Activated CD4-positive, alpha-beta T cell treated with anti-CD3 and anti-CD28 coated beads for 36 hours (primary cell): ENCODE data around the gene MAP3K8. TPM values are rescaled to one million over a fixed set of nuclear protein-coding genes. Genes with fewer than 3 reads are reported as not detected.

ENCODE experiments used
- ATAC-seq: fragments of 200-7000 bp; cut with Tn5 transposase; one replicate; pipeline ENCODE4 v1.10.0; 2021; ENCODE audit warnings: mild to moderate bottlenecking, moderate library complexity
- CTCF ChIA-PET: fragments of 350-600 bp; sonication (Branson Sonifier 250); formaldehyde crosslinking; loops from one replicate; lab custom pipeline; 2021; ENCODE audit warnings: antibody characterized with exemption; lab: Charles Lee
- POLR2A ChIA-PET: fragments of 350-600 bp; sonication (Branson Sonifier 250); formaldehyde crosslinking; loops from one replicate; lab custom pipeline; 2021; ENCODE audit warnings: antibody characterized with exemption, inconsistent platforms; lab: Charles Lee
- DNase-seq: peaks from one replicate; pipeline ENCODE4 v3.0.0-alpha.2; 2020
- H3K27ac Mint-ChIP-seq: one replicate; pipeline ENCODE4 v1.8.0; 2021; ENCODE audit warnings: mixed read lengths
- H3K27me3 Mint-ChIP-seq: one replicate; pipeline ENCODE4 v1.8.0; 2021; ENCODE audit warnings: mixed read lengths
- H3K36me3 Mint-ChIP-seq: one replicate; pipeline ENCODE4 v1.8.0; 2021; ENCODE audit warnings: low read depth, mixed read lengths
- H3K4me1 Mint-ChIP-seq: one replicate; pipeline ENCODE4 v1.8.0; 2021; ENCODE audit warnings: mixed read lengths
- H3K4me3 Mint-ChIP-seq: one replicate; pipeline ENCODE4 v1.8.0; 2021; ENCODE audit warnings: mild to moderate bottlenecking, moderate library complexity, mixed read lengths
- H3K9me3 Mint-ChIP-seq: one replicate; pipeline ENCODE4 v1.8.0; 2021; ENCODE audit warnings: low read depth, mixed read lengths
- intact Hi-C, 2 experiments: fragments of 100-400 bp; cut with DNase I in 1 of 2; cut with micrococcal nuclease in 1 of 2; formaldehyde crosslinking; loops; one replicate each; pipeline versions ENCODE4 v1.14.2 to v1.15.1; 2022 to 2024; cut with DNase I, micrococcal nuclease
- total RNA-seq, 2 experiments: library from RNA; stranded (reverse); gene quantifications; one replicate each; pipeline ENCODE4 v1.2.3, GENCODE V29; 2021

MAP3K8 gene
- total RNA-seq, 2 experiments from 2014 or later = 19.9 to 22.9 TPM

- DNase-seq (no peak), ATAC-seq (peak; percentile 44)
- H3K27ac Mint-ChIP-seq = no peak overlapping the region
- H3K4me3 Mint-ChIP-seq = no peak overlapping the region
- H3K4me1 Mint-ChIP-seq = peaks cover 16% of the 10 kb centered on the region
- intact Hi-C loops = no loop called here
- H3K27me3 Mint-ChIP-seq = peaks cover 10% of the 10 kb centered on the region
- POLR2A ChIA-PET = no interaction called here
- no peaks in the 10 kb centered on the region for H3K36me3 Mint-ChIP-seq
- no peaks in the 10 kb centered on the region for H3K9me3 Mint-ChIP-seq
- CTCF ChIA-PET = interaction anchor here (1.0 to 2.8 kb wide), 6 partner anchors 58 to 517 kb away, joined by 3 to 17 read pairs (median 3); no protein-coding TSS in a partner anchor
Observed at GRCh38 chr10:30398193-30398592, 35.8 kb upstream of the MAP3K8 start.

- CTCF ChIA-PET = interaction anchor here (1.2 to 2.8 kb wide), 2 partner anchors 192 to 516 kb away, joined by 3 to 17 read pairs; no protein-coding TSS in a partner anchor
- Mint-ChIP-seq H3K4me3 (no peak overlapping the region), H3K9me3 (no peaks in the 10 kb centered on the region), H3K27ac (no peak overlapping the region), H3K4me1 (peaks cover 16% of the 10 kb centered on the region), H3K27me3 (peaks cover 7% of the 10 kb centered on the region), H3K36me3 (no peaks in the 10 kb centered on the region)
- ATAC-seq (peak; percentile 49), DNase-seq (peak; percentile 29)
- POLR2A ChIA-PET = no interaction called here
- intact Hi-C loops = no loop called here
Observed at GRCh38 chr10:30398788-30399187, 35.2 kb upstream of the MAP3K8 start.

- H3K27ac Mint-ChIP-seq = no peak overlapping the region
- POLR2A ChIA-PET = no interaction called here
- intact Hi-C loops = no loop called here
- H3K9me3 Mint-ChIP-seq = peaks cover 2% of the 10 kb centered on the region
- peaks cover 6% of the 10 kb centered on the region for H3K4me1 Mint-ChIP-seq
- ATAC-seq (no peak), DNase-seq (no peak)
- CTCF ChIA-PET = interaction anchor here (0.9 to 2.0 kb wide), 3 partner anchors 12 to 401 kb away, joined by 3 to 6 read pairs (median 3); no protein-coding TSS in a partner anchor
- no peaks in the 10 kb centered on the region for H3K36me3 Mint-ChIP-seq
- no peaks in the 10 kb centered on the region for H3K27me3 Mint-ChIP-seq
- no peak overlapping the region for H3K4me3 Mint-ChIP-seq
Observed at GRCh38 chr10:30403494-30403893, 30.5 kb upstream of the MAP3K8 start.

GRCh38 chr10:30404540-30404939 is 29.4 kb upstream of the MAP3K8 start:
- no peaks in the 10 kb centered on the region for H3K27me3 Mint-ChIP-seq

GRCh38 chr10:30411263-30411662 is 22.7 kb upstream of the MAP3K8 start:
- DNase-seq (no peak), ATAC-seq (no peak)
- intact Hi-C loops = no loop called here
- H3K4me3 Mint-ChIP-seq = no peak overlapping the region
- no peaks in the 10 kb centered on the region for H3K27me3 Mint-ChIP-seq
- no peak overlapping the region for H3K27ac Mint-ChIP-seq
- no peaks in the 10 kb centered on the region for H3K36me3 Mint-ChIP-seq
- CTCF ChIA-PET = interaction anchor here (0.7 to 2.5 kb wide), 5 partner anchors 16 to 180 kb away, joined by 3 to 10 read pairs (median 5); no protein-coding TSS in a partner anchor
- POLR2A ChIA-PET = interaction anchor here (0.7 kb wide), 1 partner anchor 12 kb away, joined by 5 read pairs; no protein-coding TSS in a partner anchor
- H3K9me3 Mint-ChIP-seq = no peaks in the 10 kb centered on the region
- peaks cover 2% of the 10 kb centered on the region for H3K4me1 Mint-ChIP-seq

More at GRCh38 chr10:30404540-30404939, 29.4 kb upstream of the MAP3K8 start:
- Mint-ChIP-seq H3K27ac (no peak overlapping the region), H3K4me3 (no peak overlapping the region), H3K4me1 (no peaks in the 10 kb centered on the region), H3K36me3 (no peaks in the 10 kb centered on the region), H3K9me3 (peaks cover 2% of the 10 kb centered on the region)
- DNase-seq (no peak), ATAC-seq (no peak)
- ChIA-PET CTCF (interaction anchor here (0.6 to 1.6 kb wide), 8 partner anchors 21 to 1437 kb away, joined by 3 to 5 read pairs (median 3); no protein-coding TSS in a partner anchor), POLR2A (interaction anchor here (0.6 kb wide), 1 partner anchor 1169 kb away, joined by 3 read pairs; no protein-coding TSS in a partner anchor)
- intact Hi-C loops = no loop called here

- H3K27me3 Mint-ChIP-seq = no peaks in the 10 kb centered on the region
- ATAC-seq (no peak), DNase-seq (no peak)
- ChIA-PET CTCF (interaction anchor here (0.5 to 3.1 kb wide), 11 partner anchors 17 to 178 kb away, joined by 3 to 15 read pairs (median 3); no protein-coding TSS in a partner anchor), POLR2A (no interaction called here)
- no peak overlapping the region for H3K4me3 Mint-ChIP-seq
- H3K4me1 Mint-ChIP-seq = peaks cover 6% of the 10 kb centered on the region
- intact Hi-C loops = no loop called here
- H3K27ac Mint-ChIP-seq = no peak overlapping the region
- no peaks in the 10 kb centered on the region for H3K36me3 Mint-ChIP-seq
- H3K9me3 Mint-ChIP-seq = no peaks in the 10 kb centered on the region
Observed at GRCh38 chr10:30412901-30413300, 21.1 kb upstream of the MAP3K8 start.

GRCh38 chr10:30413996-30414576 is 19.9 kb upstream of the MAP3K8 start:
- Mint-ChIP-seq H3K36me3 (no peaks in the 10 kb centered on the region), H3K27me3 (no peaks in the 10 kb centered on the region), H3K4me3 (no peak overlapping the region), H3K4me1 (peaks cover 18% of the 10 kb centered on the region), H3K9me3 (no peaks in the 10 kb centered on the region), H3K27ac (no peak overlapping the region)
- DNase-seq (no peak), ATAC-seq (peak; percentile 39)
- intact Hi-C loops = loop anchor here (1.0 kb wide), 2 partner anchors 120 to 177 kb away; no protein-coding TSS in a partner anchor
- CTCF ChIA-PET = interaction anchor here (0.9 to 3.1 kb wide), 11 partner anchors 22 to 177 kb away, joined by 3 to 15 read pairs (median 5); no protein-coding TSS in a partner anchor
- POLR2A ChIA-PET = no interaction called here

- Mint-ChIP-seq H3K27me3 (no peaks in the 10 kb centered on the region), H3K4me1 (peaks cover 26% of the 10 kb centered on the region), H3K9me3 (no peaks in the 10 kb centered on the region), H3K36me3 (no peaks in the 10 kb centered on the region), H3K4me3 (no peak overlapping the region), H3K27ac (no peak overlapping the region)
- ATAC-seq (no peak), DNase-seq (no peak)
- ChIA-PET CTCF (interaction anchor here (0.5 to 1.6 kb wide), 5 partner anchors 21 to 204 kb away, joined by 3 to 10 read pairs (median 3); no protein-coding TSS in a partner anchor), POLR2A (interaction anchor here (0.7 kb wide), 1 partner anchor 969 kb away, joined by 3 read pairs; no protein-coding TSS in a partner anchor)
- intact Hi-C loops = no loop called here
Observed at GRCh38 chr10:30415593-30415992, 18.4 kb upstream of the MAP3K8 start.

GRCh38 chr10:30417301-30417700 is 16.7 kb upstream of the MAP3K8 start:
- Mint-ChIP-seq H3K36me3 (no peaks in the 10 kb centered on the region), H3K4me3 (no peak overlapping the region), H3K27ac (no peak overlapping the region), H3K4me1 (peaks cover 30% of the 10 kb centered on the region), H3K27me3 (no peaks in the 10 kb centered on the region), H3K9me3 (no peaks in the 10 kb centered on the region)
- ChIA-PET POLR2A (no interaction called here), CTCF (interaction anchor here (0.6 to 1.8 kb wide), 4 partner anchors 15 to 119 kb away, joined by 3 to 6 read pairs (median 4); no protein-coding TSS in a partner anchor)
- ATAC-seq = no peak
- intact Hi-C loops = no loop called here
- DNase-seq = no peak

GRCh38 chr10:30420266-30420665 is 13.7 kb upstream of the MAP3K8 start:
- ChIA-PET CTCF (interaction anchor here (0.6 to 2.2 kb wide), 5 partner anchors 10 to 171 kb away, joined by 4 to 10 read pairs (median 4); no protein-coding TSS in a partner anchor), POLR2A (no interaction called here)
- ATAC-seq = no peak
- intact Hi-C loops = no loop called here
- DNase-seq = no peak
- no peaks in the 10 kb centered on the region for H3K27me3 Mint-ChIP-seq
- H3K27ac Mint-ChIP-seq = no peak overlapping the region
- no peaks in the 10 kb centered on the region for H3K36me3 Mint-ChIP-seq
- H3K9me3 Mint-ChIP-seq = no peaks in the 10 kb centered on the region
- no peak overlapping the region for H3K4me3 Mint-ChIP-seq
- peaks cover 30% of the 10 kb centered on the region for H3K4me1 Mint-ChIP-seq

GRCh38 chr10:30420766-30421165 is 13.2 kb upstream of the MAP3K8 start:
- DNase-seq (no peak), ATAC-seq (no peak)
- intact Hi-C loops = no loop called here
- no peak overlapping the region for H3K27ac Mint-ChIP-seq
- ChIA-PET CTCF (interaction anchor here (0.6 to 1.7 kb wide), 4 partner anchors 9 to 121 kb away, joined by 4 to 5 read pairs (median 4); no protein-coding TSS in a partner anchor), POLR2A (no interaction called here)
- H3K36me3 Mint-ChIP-seq = no peaks in the 10 kb centered on the region
- H3K9me3 Mint-ChIP-seq = no peaks in the 10 kb centered on the region
- H3K4me1 Mint-ChIP-seq = peaks cover 29% of the 10 kb centered on the region
- no peak overlapping the region for H3K4me3 Mint-ChIP-seq
- no peaks in the 10 kb centered on the region for H3K27me3 Mint-ChIP-seq
